Heart right ventricle (tissue), 16 donors: ENCODE results near the gene TLE3. TPM values are rescaled to one million over a fixed set of nuclear protein-coding genes. Genes with fewer than 3 reads are reported as not detected.
A peak's percentile ranks its signal among the peaks of the same experiment; 100 is the strongest.

ENCODE experiments used
- ATAC-seq, 8 donors: fragments of 200-7000 bp; cut with Tn5 transposase; one replicate each; pipeline ENCODE4 v1.9.1; 2020; ENCODE audit warnings: mild to moderate bottlenecking in 8 of 8, moderate library complexity in 8 of 8, moderate number of reproducible peaks in 1 of 8
- DNase-seq, 2 donors: peaks; one replicate each; pipeline ENCODE4 v3.0.0-alpha.2; 2020
- H3K27ac ChIP-seq, 10 donors: fragments of 200-600 bp; sonication (generic) in 2 of 10; one replicate each; pipeline versions ENCODE4 v1.5.0 to v1.8.0; 2020 to 2022; ENCODE audit warnings: mild to moderate bottlenecking in 3 of 10
- H3K27me3 ChIP-seq, 7 donors: fragments of 200-600 bp; one replicate each; pipeline ENCODE4 v1.8.0; 2021 to 2022; ENCODE audit warnings: mild to moderate bottlenecking in 2 of 7
- H3K36me3 ChIP-seq, 9 donors: fragments of 200-600 bp; sonication (generic) in 1 of 9; one replicate each; pipeline versions ENCODE4 v1.5.0 to v1.8.0; 2020 to 2022; ENCODE audit warnings: mild to moderate bottlenecking in 2 of 9
- H3K4me1 ChIP-seq, 9 donors: fragments of 200-600 bp; sonication (generic) in 1 of 9; one replicate each; pipeline versions ENCODE4 v1.5.0 to v1.8.0; 2020 to 2022; ENCODE audit warnings: mild to moderate bottlenecking in 4 of 9
- H3K4me3 ChIP-seq, 10 donors: fragments of 200-600 bp; sonication (generic) in 2 of 10; one replicate each; pipeline versions ENCODE4 v1.5.0 to v1.8.0; 2020 to 2022; ENCODE audit warnings: mild to moderate bottlenecking in 7 of 10, moderate library complexity in 2 of 10
- H3K9me3 ChIP-seq, 11 donors: fragments of 200-600 bp in 10 of 11; sonication (generic) in 2 of 11; one replicate each; pipeline versions ENCODE4 v1.5.0 to v1.8.0; 2013 to 2022; ENCODE audit warnings: mild to moderate bottlenecking in 2 of 11, control low read depth in 1 of 11, moderate library complexity in 1 of 11
- CTCF ChIP-seq, 9 donors: fragments of 200-600 bp; sonication (generic) in 2 of 9; IDR thresholded peaks; one replicate each; pipeline versions ENCODE4 v1.5.0 to v1.8.0; 2021 to 2022; ENCODE audit warnings: antibody characterized with exemption in 9 of 9, mild to moderate bottlenecking in 5 of 9, moderate library complexity in 1 of 9
- WGBS, 2 donors: extraction: QIAGEN DNeasy Blood & Tissue Kit; methylation state at CpG; one replicate each; pipeline ENCODE4 v1.1.7; 2013; ENCODE audit warnings: inconsistent platforms in 1 of 2; 5-methylcytosine and 5-hydroxymethylcytosine counted together
- intact Hi-C, 10 donors: fragments of 100-400 bp; cut with DNase I; formaldehyde crosslinking; loops; one replicate each; pipeline versions ENCODE4 v1.11.1 to v1.14.2; 2022
- polyA plus RNA-seq, 2 donors: library from polyadenylated mRNA; stranded (reverse); fragments of 200-250 nt; gene quantifications; one replicate each; pipeline ENCODE4 v1.2.3, GENCODE V29; 2013
- total RNA-seq, 10 donors: library from RNA; stranded (reverse); fragmentation: NEBNext Ultra II Directional in 3 of 10; extraction: Animal tissue kit (Norgen Biotek cat#: 25700) in 3 of 10; gene quantifications; one replicate each; pipeline versions ENCODE4 v1.2.1 to v1.2.4, GENCODE V29; 2021 to 2023
- donor health status: Arrhythmogenic right ventricular cardiomyopathy.
- donor health status: ischemic (EF 13 %, LVEDD 7.1; RV severe dilation, severe dysfunction).
- donor health status: healthy with polysubstance abuse.
- donor health status: DM: no; HTN: yes; CAD: no.
- donor health status: DM: no; HTN: no; CAD: no.
- donor health status: ischemic (EF 25% LVEDD 6.9; RV normal size, moderate dysfunction).
- donor health status: ischemic (EF 25% LVEDD 5.7; RV mildly dilated, moderate dysfunction).
- donor health status: healthy.
- donor health status: DM: yes; HTN: yes; CAD: no.
- donor health status: Ischemic cardiomyopathy.
- donor health status: ischemic (EF 35%, LVEDD 5.7; RV mildly dilated, moderate dysfunction).
- donor health status: nonischemic (EF 11% LVEDD 7.7; RV severe dilation, severe dysfunction).
- donor health status: DM: yes; HTN: yes; CAD: no.
- donor health status: PGD.
- donor health status: ischemic (EF 29% LVEDD 5.4; RV normal size, mild dysfunction).
- donor health status: nonischemic (EF 23%, LVEDD 6.1; RV moderate dilation, normal function).

Gene TLE3
- total and polyA plus RNA-seq, 12 donors = 7.5 to 21.7 (median 12.6) TPM

- DNase-seq = no peak
- 78 to 84% methylated on average over 9 of the region's 9 CpGs for WGBS, 2 donors
- no peak for ATAC-seq
- Histone ChIP-seq H3K4me1 (peaks cover 0 to 44% (median 27%) of the 10 kb centered on the region in 9 donors), H3K27me3 (peaks cover 0 to 5% (median 0%) of the 10 kb centered on the region in 7 donors), H3K27ac (no peak overlapping the region), H3K36me3 (peaks cover 0 to 92% (median 11%) of the 10 kb centered on the region in 9 donors), H3K4me3 (no peak overlapping the region), H3K9me3 (no peaks in the 10 kb centered on the region)
- TF ChIP-seq CTCF (IDR thresholded peaks at IDR 0.05) = no peak
- intact Hi-C loops = no loop called here
Measured at GRCh38 chr15:70079888-70080287, 17.8 kb downstream of the TLE3 start.

DNA sequence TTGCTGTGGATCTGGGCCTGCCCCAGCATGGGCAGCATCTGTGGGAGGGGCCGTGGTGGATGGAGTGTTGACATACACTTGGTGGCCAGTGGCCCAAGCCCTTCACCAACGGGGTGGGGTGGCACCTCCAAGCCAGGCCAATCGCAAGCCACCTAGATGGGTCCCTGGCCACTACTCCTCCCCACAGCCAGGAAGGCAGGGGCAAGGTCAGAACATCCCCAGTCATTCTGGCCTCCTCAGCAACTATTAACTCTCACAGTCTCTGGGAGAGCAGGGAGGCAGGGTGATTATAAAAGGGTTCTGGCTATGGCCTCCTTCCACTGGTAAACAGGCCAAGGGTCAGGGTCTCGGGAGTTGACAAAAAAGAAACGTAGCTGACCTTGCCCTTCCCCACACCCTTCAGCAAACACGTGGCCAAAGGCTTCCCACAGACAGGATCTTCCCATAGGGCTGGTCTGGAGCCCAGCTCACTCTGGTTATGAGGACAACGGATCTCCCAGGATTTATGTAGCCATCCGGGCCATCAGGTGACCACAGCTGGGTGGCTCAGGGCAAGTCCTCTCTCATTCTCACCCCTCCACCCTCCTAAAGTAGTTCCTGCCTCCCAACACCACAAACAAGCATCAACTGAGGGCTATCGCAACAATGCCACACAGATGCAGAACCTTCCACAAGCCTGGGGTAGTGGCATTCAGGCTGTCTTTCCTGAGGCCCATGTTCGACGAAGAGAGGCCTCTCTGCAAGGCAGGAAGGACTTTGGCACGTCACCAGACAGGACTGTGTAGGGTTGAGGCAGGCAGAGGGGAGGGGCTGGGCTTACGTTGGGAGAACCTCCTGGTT lies 18.9 kb downstream of the TLE3 start:
- 80 to 83% methylated on average over 13 of the region's 13 CpGs for WGBS, 2 donors
- intact Hi-C loops = no loop called here
- Histone ChIP-seq H3K27me3 (no peaks in the 10 kb centered on the region), H3K27ac (no peak overlapping the region), H3K9me3 (no peaks in the 10 kb centered on the region), H3K36me3 (peaks cover 0 to 92% (median 22%) of the 10 kb centered on the region in 9 donors), H3K4me3 (no peak overlapping the region), H3K4me1 (peaks cover 0 to 44% (median 19%) of the 10 kb centered on the region in 9 donors)
- DNase-seq = no peak
- no peak for TF ChIP-seq CTCF (IDR thresholded peaks at IDR 0.05)
- ATAC-seq = no peak

- Histone ChIP-seq H3K9me3 (no peaks in the 10 kb centered on the region), H3K4me3 (no peak overlapping the region), H3K27me3 (no peaks in the 10 kb centered on the region), H3K27ac (no peak overlapping the region), H3K4me1 (peaks cover 0 to 44% (median 16%) of the 10 kb centered on the region in 9 donors), H3K36me3 (peaks cover 0 to 94% (median 28%) of the 10 kb centered on the region in 9 donors)
- intact Hi-C loops = no loop called here
- WGBS, 2 donors = 62 to 65% methylated on average over 13 of the region's 13 CpGs
- DNase-seq (peak in 1 of 2 donors; percentile 45), ATAC-seq (peak; percentile 54 to 94 (median 77))
- no peak for TF ChIP-seq CTCF (IDR thresholded peaks at IDR 0.05)
Measured at GRCh38 chr15:70077188-70078147, 20.2 kb downstream of the TLE3 start.

- Histone ChIP-seq H3K9me3 (no peaks in the 10 kb centered on the region), H3K27me3 (no peaks in the 10 kb centered on the region), H3K4me3 (no peak overlapping the region), H3K36me3 (peaks cover 0 to 94% (median 28%) of the 10 kb centered on the region in 9 donors), H3K4me1 (peaks cover 0 to 48% (median 19%) of the 10 kb centered on the region in 9 donors), H3K27ac (no peak overlapping the region)
- no peak for TF ChIP-seq CTCF (IDR thresholded peaks at IDR 0.05)
- intact Hi-C loops = no loop called here
- WGBS, 2 donors = 97 to 98% methylated on average over 13 of the region's 13 CpGs
- DNase-seq (no peak), ATAC-seq (no peak)
Measured at GRCh38 chr15:70074380-70074779, 23.3 kb downstream of the TLE3 start.
